HepG2 (cell line): Measurements from ENCODE around the gene TMEM186.

Source experiments
- EP300 ChIP-seq, 3 experiments: sonication (generic) in 1 of 3; formaldehyde crosslinking in 1 of 3; IDR thresholded peaks; 2 replicates each; pipeline versions ENCODE4 v1.5.1 to v1.6.1; 2011 to 2020; ENCODE audit warnings: low read depth in 2 of 3, low read length in 2 of 3, borderline replicate concordance in 1 of 3, improper control_type of control experiment in 1 of 3, mild to moderate bottlenecking in 1 of 3, missing genetic modification reagents in 1 of 3, moderate library complexity in 1 of 3
- ETV6 ChIP-seq: sonication (generic); formaldehyde crosslinking; conservative IDR thresholded peaks from 2 replicates; pipeline ENCODE4 v1.4.0; 2020; ENCODE audit warnings: missing genetic modification reagents
- GLMP ChIP-seq: sonication (generic); formaldehyde crosslinking; IDR thresholded peaks from 2 replicates; pipeline ENCODE4 v1.9.0; 2021; ENCODE audit warnings: missing genetic modification reagents, mild to moderate bottlenecking, borderline replicate concordance
- LBX2 ChIP-seq: sonication (generic); formaldehyde crosslinking; IDR thresholded peaks from 2 replicates; pipeline ENCODE4 v1.5.0; 2020; ENCODE audit warnings: missing genetic modification reagents, mild to moderate bottlenecking, borderline replicate concordance
- MAX ChIP-seq: IDR thresholded peaks from 2 replicates; pipeline ENCODE4 v1.6.1; 2012; ENCODE audit warnings: inconsistent platforms
- NFE2L1 ChIP-seq: sonication (generic); formaldehyde crosslinking; IDR thresholded peaks from 2 replicates; pipeline ENCODE4 v1.4.0; 2020; ENCODE audit warnings: missing genetic modification reagents, mild to moderate bottlenecking, borderline replicate concordance
- RFX1 ChIP-seq: fragments of 450-650 bp; IDR thresholded peaks from 2 replicates; pipeline ENCODE4 v1.6.1; 2017
- RFX5 ChIP-seq: IDR thresholded peaks from 2 replicates; pipeline ENCODE4 v1.6.1; 2011; ENCODE audit warnings: low read depth, low read length, improper control_type of control experiment
- STAG1 ChIP-seq: sonication (generic); formaldehyde crosslinking; IDR thresholded peaks from 2 replicates; pipeline ENCODE4 v1.4.0; 2020; ENCODE audit warnings: missing genetic modification reagents
- TCF7L2 ChIP-seq: IDR thresholded peaks from 2 replicates; pipeline ENCODE4 v1.6.1; 2011; ENCODE audit warnings: mild to moderate bottlenecking, low read depth, low read length, moderate library complexity
- TSC22D2 ChIP-seq: sonication (generic); formaldehyde crosslinking; IDR thresholded peaks from 2 replicates; pipeline ENCODE4 v1.5.1; 2020; ENCODE audit warnings: missing genetic modification reagents, mild to moderate bottlenecking, borderline replicate concordance
- ZKSCAN5 ChIP-seq: sonication (generic); formaldehyde crosslinking; IDR thresholded peaks from 2 replicates; pipeline ENCODE4 v1.5.1; 2020; ENCODE audit warnings: mild to moderate bottlenecking, missing genetic modification reagents
- ZNF205 ChIP-seq: IDR thresholded peaks from 2 replicates; pipeline ENCODE4 v1.6.1; 2018; ENCODE audit warnings: missing biosample characterization, missing genetic modification reagents
- ZNF670 ChIP-seq: sonication (generic); formaldehyde crosslinking; IDR thresholded peaks from 2 replicates; pipeline ENCODE4 v1.8.0; 2022; ENCODE audit warnings: mild to moderate bottlenecking, missing genetic modification reagents, borderline replicate concordance

- TF ChIP-seq LBX2 (CRISPR knock-in tag) (no peak), ETV6 (CRISPR knock-in tag) (no peak), ZNF670 (no peak), NFE2L1 (no peak), ZKSCAN5 (no peak), RFX1 (no peak), STAG1 (CRISPR knock-in tag) (no peak), TSC22D2 (CRISPR knock-in tag) (no peak), ZNF205 (no peak), EP300 (IDR thresholded peaks at IDR 0.05; ENCODE audit: low read depth in 2 of 2, low read length in 2 of 2) (no peak), EP300 (CRISPR knock-in tag; IDR thresholded peaks at IDR 0.05; ENCODE audit: borderline replicate concordance) (no peak), GLMP (CRISPR knock-in tag) (no peak), RFX5 (no peak), TCF7L2 (no peak), MAX (no peak)
Observed at GRCh38 chr16:8807189-8807588, 9.8 kb upstream of the TMEM186 start.
